Sigmoid colon (tissue), 4 donors: ENCODE measurements around the gene DQX1.

Source experiments
- POLR2A ChIP-seq, 2 donors: fragments of 450-650 bp; IDR thresholded peaks; one replicate each; pipeline ENCODE4 v1.6.1; 2016; ENCODE audit warnings: antibody characterized with exemption in 2 of 2, mild to moderate bottlenecking in 2 of 2, moderate library complexity in 2 of 2
- POLR2AphosphoS5 ChIP-seq, 4 donors: sonication (generic); formaldehyde crosslinking; IDR thresholded peaks; one replicate each; pipeline ENCODE4 v1.6.1; 2017; ENCODE audit warnings: antibody characterized with exemption in 4 of 4
- TF ChIP-seq, protein P1 (sequence below), 4 experiments: fragments of 450-650 bp in 3 of 4; fragments of 200-600 bp in 1 of 4; IDR thresholded peaks; one replicate each; pipeline ENCODE4 v1.5.1; 2016 to 2019; ENCODE audit warnings: antibody characterized with exemption in 4 of 4, mild to moderate bottlenecking in 3 of 4, moderate library complexity in 2 of 4

DNA sequence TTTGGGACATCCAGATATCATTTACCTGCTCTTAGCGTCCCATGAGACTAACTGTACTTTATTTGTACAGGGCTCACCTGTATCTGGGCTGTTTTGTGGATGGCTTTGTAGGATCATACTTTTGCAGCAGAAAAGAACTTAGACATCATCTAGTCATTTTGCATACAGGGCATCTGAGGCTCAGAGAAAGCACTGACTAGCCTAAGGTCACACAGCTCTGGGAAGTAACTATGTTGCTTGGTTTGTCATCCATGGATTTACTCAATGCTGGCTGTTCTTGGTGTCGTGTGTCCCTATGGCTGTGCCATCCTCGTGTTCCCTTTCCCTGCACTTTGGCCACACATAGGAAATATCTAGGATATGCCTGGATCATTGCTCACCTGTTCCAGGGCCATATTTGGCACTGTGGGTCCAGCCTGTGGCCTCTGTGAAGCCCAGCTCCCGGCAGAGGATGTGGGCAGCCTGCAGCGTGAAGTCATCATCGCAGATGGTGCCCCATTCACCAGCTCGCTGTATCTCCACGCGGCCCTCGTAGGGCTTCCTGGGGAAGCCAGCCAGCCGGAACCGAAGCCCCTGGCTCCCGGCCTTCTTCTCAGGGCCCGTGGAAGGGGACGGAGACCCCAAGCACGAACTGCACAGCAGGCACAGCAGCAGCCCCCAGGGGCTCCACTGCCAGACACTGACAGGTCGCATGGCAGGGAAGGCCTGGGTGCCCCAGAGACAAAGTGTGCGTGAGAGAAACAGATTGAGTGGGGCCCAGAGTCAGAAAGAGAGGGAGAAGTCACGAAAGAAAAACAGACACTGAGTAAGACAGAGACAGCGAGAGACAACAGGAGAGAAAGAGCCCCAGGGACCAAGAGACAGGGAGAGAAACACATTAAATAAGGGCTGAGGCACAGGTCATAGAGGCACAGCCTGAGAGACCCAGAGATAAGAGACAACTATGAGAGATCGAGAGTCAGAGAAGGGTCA lies 26.2 kb upstream of the DQX1 start:
- TF ChIP-seq POLR2AphosphoS5 (IDR thresholded peaks at IDR 0.05), result no peak
- TF ChIP-seq, protein P1, sequence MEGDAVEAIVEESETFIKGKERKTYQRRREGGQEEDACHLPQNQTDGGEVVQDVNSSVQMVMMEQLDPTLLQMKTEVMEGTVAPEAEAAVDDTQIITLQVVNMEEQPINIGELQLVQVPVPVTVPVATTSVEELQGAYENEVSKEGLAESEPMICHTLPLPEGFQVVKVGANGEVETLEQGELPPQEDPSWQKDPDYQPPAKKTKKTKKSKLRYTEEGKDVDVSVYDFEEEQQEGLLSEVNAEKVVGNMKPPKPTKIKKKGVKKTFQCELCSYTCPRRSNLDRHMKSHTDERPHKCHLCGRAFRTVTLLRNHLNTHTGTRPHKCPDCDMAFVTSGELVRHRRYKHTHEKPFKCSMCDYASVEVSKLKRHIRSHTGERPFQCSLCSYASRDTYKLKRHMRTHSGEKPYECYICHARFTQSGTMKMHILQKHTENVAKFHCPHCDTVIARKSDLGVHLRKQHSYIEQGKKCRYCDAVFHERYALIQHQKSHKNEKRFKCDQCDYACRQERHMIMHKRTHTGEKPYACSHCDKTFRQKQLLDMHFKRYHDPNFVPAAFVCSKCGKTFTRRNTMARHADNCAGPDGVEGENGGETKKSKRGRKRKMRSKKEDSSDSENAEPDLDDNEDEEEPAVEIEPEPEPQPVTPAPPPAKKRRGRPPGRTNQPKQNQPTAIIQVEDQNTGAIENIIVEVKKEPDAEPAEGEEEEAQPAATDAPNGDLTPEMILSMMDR (IDR thresholded peaks at IDR 0.05), result no peak
- TF ChIP-seq POLR2A (IDR thresholded peaks at IDR 0.05), result no peak
